Measurements from ENCODE around the gene UBXN6.

Gene UBXN6

DNA sequence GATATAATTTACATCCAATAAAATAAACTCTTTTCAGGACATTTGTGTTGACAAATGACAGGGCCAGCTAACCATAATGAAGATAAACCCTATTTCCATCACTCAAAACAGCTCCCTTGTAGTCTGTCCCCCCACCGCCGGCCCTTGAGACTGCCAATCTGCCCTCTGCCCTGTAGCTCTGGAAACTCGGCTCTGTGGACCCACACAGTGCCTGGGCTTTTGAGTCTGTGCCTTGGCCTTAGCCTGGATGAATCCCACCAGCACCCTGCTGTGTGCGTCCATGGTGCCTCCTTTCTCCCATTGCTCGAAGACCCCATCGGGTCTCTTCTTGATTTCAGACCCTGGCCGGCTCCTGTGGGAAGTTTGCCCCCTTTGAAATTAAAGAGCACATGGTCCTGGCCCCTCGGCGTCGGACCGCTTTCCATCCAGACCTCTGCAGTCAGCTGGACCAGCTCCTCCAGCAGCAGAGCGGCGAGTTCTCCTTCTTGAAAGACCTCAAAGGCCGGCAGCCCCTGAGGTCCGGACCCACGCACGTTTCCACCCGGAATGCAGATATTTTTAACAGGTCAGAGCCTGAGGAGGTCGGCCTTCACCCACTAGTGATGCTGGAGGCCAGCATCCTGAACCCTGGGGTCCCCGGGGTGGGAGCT is 29.1 kb downstream of the UBXN6 start:
- no peak overlapping the region for H3K4me3 ChIP-seq (ENCODE audit: low read length)
- TF ChIP-seq CTCF (conservative IDR thresholded peaks at IDR 0.05; ENCODE audit: low read length) = no peak
- no peak for DNase-seq (ENCODE audit: low read depth)

GRCh38 chr19:4425537-4425936 is 32.1 kb downstream of the UBXN6 start:
- no peak overlapping the region for H3K4me3 ChIP-seq (ENCODE audit: low read length)
- TF ChIP-seq CTCF (conservative IDR thresholded peaks at IDR 0.05; ENCODE audit: low read length) = no peak
- DNase-seq (ENCODE audit: low read depth) = peak; percentile 88

GRCh38 chr19:4423416-4424126 is 34.0 kb downstream of the UBXN6 start:
- DNase-seq (ENCODE audit: low read depth) = no peak
- no peak overlapping the region for H3K4me3 ChIP-seq (ENCODE audit: low read length)
- TF ChIP-seq CTCF (conservative IDR thresholded peaks at IDR 0.05; ENCODE audit: low read length) = no peak

DNA sequence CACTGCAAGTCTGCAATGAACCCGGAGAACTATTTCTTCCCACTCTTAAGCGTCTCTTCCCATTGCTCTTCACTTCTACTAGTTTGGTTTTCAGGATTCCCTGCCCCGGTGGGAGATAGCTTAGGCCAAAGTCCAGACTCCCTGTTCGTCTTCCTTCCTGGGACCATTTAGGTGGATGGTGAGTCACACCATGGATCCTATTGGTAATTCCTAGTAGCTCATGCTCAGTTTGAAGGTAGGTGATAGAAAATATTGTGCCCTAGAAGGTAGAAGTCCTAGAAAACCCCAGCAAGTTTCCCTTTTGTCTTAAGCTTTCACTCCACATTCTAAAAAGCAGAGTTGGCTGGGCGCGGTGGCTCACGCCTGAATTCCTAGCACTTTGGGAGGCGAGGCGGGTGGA is 41.3 kb downstream of the UBXN6 start:
- no peak for TF ChIP-seq CTCF (conservative IDR thresholded peaks at IDR 0.05; ENCODE audit: low read length)
- H3K4me3 ChIP-seq (ENCODE audit: low read length) = no peak overlapping the region
- DNase-seq (ENCODE audit: low read depth) = no peak

- no peak overlapping the region for H3K4me3 ChIP-seq (ENCODE audit: low read length)
- no peak for DNase-seq (ENCODE audit: low read depth)
- no peak for TF ChIP-seq CTCF (conservative IDR thresholded peaks at IDR 0.05; ENCODE audit: low read length)
Measured at GRCh38 chr19:4415352-4415751, 42.2 kb downstream of the UBXN6 start.

DNA sequence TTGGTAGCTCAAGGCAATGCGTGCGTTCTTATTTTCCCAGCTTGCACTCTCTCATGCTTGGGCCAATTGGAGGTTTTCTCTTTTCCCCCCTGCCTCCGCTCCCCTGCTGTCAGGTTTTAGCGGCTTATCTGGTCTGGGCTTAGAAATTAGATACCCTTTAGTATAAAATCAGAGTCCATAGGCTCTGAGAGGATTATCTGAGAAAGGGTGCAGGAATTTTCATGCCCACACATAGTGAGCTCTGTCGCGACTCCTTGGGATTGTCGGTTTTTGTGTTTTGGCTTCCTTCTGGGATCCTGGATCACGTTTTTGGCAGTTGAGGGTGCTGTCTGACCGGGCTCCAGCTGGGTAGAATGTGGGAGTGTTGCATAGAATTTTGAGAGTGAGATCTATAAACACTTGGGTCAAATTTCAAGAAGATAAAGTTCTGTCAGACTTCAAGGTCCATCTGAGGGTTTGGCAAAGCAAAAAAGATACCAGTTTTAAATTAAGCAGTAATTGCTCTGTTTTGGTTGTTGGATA is 42.7 kb downstream of the UBXN6 start:
- no peak overlapping the region for H3K4me3 ChIP-seq (ENCODE audit: low read length)

More for the DNA sequence above, 42.7 kb downstream of the UBXN6 start:
- no peak for DNase-seq (ENCODE audit: low read depth)
- no peak for TF ChIP-seq CTCF (conservative IDR thresholded peaks at IDR 0.05; ENCODE audit: low read length)
